H1 (cell line): ENCODE results near the gene CELF5. TPM values are rescaled to one million over a fixed set of nuclear protein-coding genes. Genes with fewer than 3 reads are reported as not detected.

ENCODE experiments used
- HDAC2 ChIP-seq, 2 experiments: fragments of 300-600 bp in 1 of 2; sonication (generic) in 1 of 2; IDR thresholded peaks; 2 replicates each; pipeline ENCODE4 v1.6.1; 2011 to 2012; ENCODE audit warnings: low read depth in 2 of 2, low read length in 2 of 2, mild to moderate bottlenecking in 2 of 2, moderate library complexity in 2 of 2, borderline replicate concordance in 1 of 2, inconsistent platforms in 1 of 2
- polyA plus RNA-seq, 7 experiments: library from polyadenylated mRNA; depleted of rRNA in 3 of 7; stranded (reverse) in 5 of 7; unstranded in 2 of 7; fragments of >200 nt in 5 of 7; fragments of 200-250 nt in 2 of 7; gene quantifications; 1 replicate in 5 of 7; 2 replicates in 1 of 7; 4 replicates in 1 of 7; pipeline versions ENCODE4 v1.2.1 to v1.2.3, GENCODE V29; 2011 to 2013; ENCODE audit warnings: missing spikeins in 2 of 7, mixed read lengths in 2 of 7
- total RNA-seq: library from RNA; stranded (reverse); fragmentation: NEBNext Ultra II Directional; extraction: Animal tissue kit (Norgen Biotek cat#: 25700); gene quantifications from 2 replicates; pipeline ENCODE4 v1.2.1, GENCODE V29; 2021

Gene CELF5
- total and polyA plus RNA-seq, 2 of the 8 experiments (the other 6 are each of a cell fraction or from before 2014, with no cell fraction given): 9.8 to 15.0 TPM

DNA sequence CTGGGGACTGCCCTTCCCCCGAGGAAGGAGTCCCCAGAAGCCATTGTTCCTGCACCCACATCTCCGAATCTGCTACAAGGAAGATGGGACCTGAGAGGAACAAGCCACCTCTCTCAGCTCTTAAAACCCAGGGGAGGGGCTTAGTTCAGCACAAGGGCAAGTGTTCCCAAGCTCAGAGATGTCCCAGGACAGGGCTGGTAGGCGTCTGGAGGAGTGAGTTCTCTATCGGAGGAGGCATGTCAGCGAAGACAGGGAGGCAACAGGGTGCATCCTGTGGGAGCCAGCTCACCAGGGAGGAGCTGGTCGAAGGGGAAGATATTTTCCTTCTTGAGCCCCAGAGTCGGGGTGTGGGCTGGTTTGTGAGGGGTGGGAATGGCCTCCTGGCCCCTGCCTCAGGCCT, 54.8 kb downstream of the CELF5 start (continued):
- TF ChIP-seq HDAC2 (IDR thresholded peaks at IDR 0.05; ENCODE audit: borderline replicate concordance in 1 of 2, low read depth in 2 of 2, low read length in 2 of 2): no peak
